Activated CD4-positive, alpha-beta T cell treated with anti-CD3 and anti-CD28 coated beads for 4 hours (primary cell): ENCODE results near the gene LHPP.

Experiments used
- DNase-seq, 2 donors: peaks; one replicate each; pipeline ENCODE4 v3.0.0-alpha.2; 2020

LHPP gene

GRCh38 chr10:124559372-124560132 is 97.9 kb downstream of the LHPP start:
- no peak for DNase-seq

- no peak for DNase-seq
Measured at GRCh38 chr10:124560377-124561105, 98.9 kb downstream of the LHPP start.

- DNase-seq: no peak
Measured at GRCh38 chr10:124561206-124561605, 99.6 kb downstream of the LHPP start.

GRCh38 chr10:124562425-124563060 is 100.9 kb downstream of the LHPP start:
- no peak for DNase-seq

- no peak for DNase-seq
Measured at GRCh38 chr10:124563320-124564040, 101.9 kb downstream of the LHPP start.

- DNase-seq: no peak
Measured at GRCh38 chr10:124564881-124565280, 103.3 kb downstream of the LHPP start.

- DNase-seq: no peak
Measured at GRCh38 chr10:124565565-124566221, 104.1 kb downstream of the LHPP start.

- DNase-seq: no peak
Measured at GRCh38 chr10:124566222-124566888, 104.7 kb downstream of the LHPP start.

- DNase-seq: no peak
Measured at GRCh38 chr10:124566981-124567835, 105.6 kb downstream of the LHPP start.

- no peak for DNase-seq
Measured at GRCh38 chr10:124568339-124568738, 106.7 kb downstream of the LHPP start.

GRCh38 chr10:124568848-124569622 is 107.4 kb downstream of the LHPP start:
- no peak for DNase-seq

- no peak for DNase-seq
Measured at GRCh38 chr10:124569623-124570470, 108.2 kb downstream of the LHPP start.

- no peak for DNase-seq
Measured at GRCh38 chr10:124570646-124571045, 109.0 kb downstream of the LHPP start.

GRCh38 chr10:124572751-124573150 is 111.1 kb downstream of the LHPP start:
- no peak for DNase-seq

- DNase-seq: no peak
Measured at GRCh38 chr10:124573726-124574455, 112.3 kb downstream of the LHPP start.

GRCh38 chr10:124574456-124575070 is 112.9 kb downstream of the LHPP start:
- no peak for DNase-seq

- DNase-seq: no peak
Measured at GRCh38 chr10:124575107-124576035, 113.7 kb downstream of the LHPP start.
